ENCODE data around the gene B3GNT9. TPM values are rescaled to one million over a fixed set of nuclear protein-coding genes. Genes with fewer than 3 reads are reported as not detected.

Gene B3GNT9
- total and polyA plus RNA-seq, 11 donors, result 6.4 to 17.5 (median 11.9) TPM

DNA sequence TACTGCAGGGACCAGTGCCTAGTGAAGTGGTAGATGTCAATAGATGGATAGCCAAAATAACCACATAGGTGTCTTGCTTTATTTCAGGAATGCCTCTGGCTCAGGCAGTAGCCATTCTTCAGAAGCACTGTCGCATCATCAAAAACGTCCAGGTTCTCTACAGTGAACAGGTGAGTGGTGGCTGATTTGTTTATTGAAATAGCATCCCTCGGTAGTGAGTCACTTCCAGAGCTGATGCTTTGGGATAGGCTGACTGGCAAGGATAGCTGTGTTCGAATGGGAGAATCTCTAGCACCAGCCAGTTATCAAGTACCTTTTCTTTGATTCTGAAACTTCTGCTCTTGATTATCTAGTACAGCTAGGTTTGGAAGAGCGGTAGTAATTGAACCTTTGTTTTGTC lies 30.8 kb downstream of the B3GNT9 start:
- peaks cover 0 to 67% (median 50%) of the 10 kb centered on the region in 9 donors for H3K36me3 ChIP-seq
- WGBS, 4 donors, result 85 to 90% (median 87%) methylated on average over 5 of the region's 5 CpGs

DNA sequence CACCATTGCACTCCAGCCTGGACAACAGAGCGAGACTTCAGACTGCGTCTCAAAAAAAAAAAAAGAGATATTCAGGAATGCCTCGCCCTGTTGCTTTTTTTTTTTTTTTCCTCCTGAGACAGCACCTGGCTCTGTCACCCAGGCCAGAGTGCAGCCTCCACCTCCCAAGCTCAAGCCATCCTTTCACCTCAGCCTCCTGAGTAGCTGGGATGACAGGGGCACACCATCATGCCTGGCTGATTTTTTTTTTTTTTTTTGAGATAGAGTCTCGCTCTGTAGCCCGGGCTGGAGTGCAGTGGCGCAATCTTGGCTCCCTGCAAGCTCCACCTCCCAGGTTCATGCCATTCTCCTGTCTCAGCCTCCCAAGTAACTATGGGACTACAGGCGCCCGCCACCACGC lies 33.1 kb downstream of the B3GNT9 start:
- intact Hi-C loops (cut with DNase I), result loop anchor here in 2 of 10 donors (10.0 kb wide), 2 partner anchors 57 to 83 kb away; partner anchors contain the start of gene NOL3 (in 1 of the 2)
- Histone ChIP-seq H3K27me3 (no peaks in the 10 kb centered on the region), H3K27ac (no peak overlapping the region), H3K9me3 (no peaks in the 10 kb centered on the region), H3K36me3 (peaks cover 0 to 44% (median 32%) of the 10 kb centered on the region in 9 donors), H3K4me3 (no peak overlapping the region), H3K4me1 (peaks cover 0 to 37% (median 0%) of the 10 kb centered on the region in 12 donors)
- ATAC-seq (no peak), DNase-seq (no peak)
- no peak for TF ChIP-seq POLR2A (IDR thresholded peaks at IDR 0.05)
- TF ChIP-seq, protein P1, sequence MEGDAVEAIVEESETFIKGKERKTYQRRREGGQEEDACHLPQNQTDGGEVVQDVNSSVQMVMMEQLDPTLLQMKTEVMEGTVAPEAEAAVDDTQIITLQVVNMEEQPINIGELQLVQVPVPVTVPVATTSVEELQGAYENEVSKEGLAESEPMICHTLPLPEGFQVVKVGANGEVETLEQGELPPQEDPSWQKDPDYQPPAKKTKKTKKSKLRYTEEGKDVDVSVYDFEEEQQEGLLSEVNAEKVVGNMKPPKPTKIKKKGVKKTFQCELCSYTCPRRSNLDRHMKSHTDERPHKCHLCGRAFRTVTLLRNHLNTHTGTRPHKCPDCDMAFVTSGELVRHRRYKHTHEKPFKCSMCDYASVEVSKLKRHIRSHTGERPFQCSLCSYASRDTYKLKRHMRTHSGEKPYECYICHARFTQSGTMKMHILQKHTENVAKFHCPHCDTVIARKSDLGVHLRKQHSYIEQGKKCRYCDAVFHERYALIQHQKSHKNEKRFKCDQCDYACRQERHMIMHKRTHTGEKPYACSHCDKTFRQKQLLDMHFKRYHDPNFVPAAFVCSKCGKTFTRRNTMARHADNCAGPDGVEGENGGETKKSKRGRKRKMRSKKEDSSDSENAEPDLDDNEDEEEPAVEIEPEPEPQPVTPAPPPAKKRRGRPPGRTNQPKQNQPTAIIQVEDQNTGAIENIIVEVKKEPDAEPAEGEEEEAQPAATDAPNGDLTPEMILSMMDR (IDR thresholded peaks at IDR 0.05), result no peak
- 94 to 98% (median 96%) methylated on average over 9 of the region's 9 CpGs for WGBS, 4 donors

More for the DNA sequence above, 30.8 kb downstream of the B3GNT9 start:
- Histone ChIP-seq H3K4me3 (no peak overlapping the region), H3K9me3 (no peaks in the 10 kb centered on the region), H3K27me3 (no peaks in the 10 kb centered on the region), H3K27ac (no peak overlapping the region), H3K4me1 (peaks cover 0 to 26% (median 0%) of the 10 kb centered on the region in 12 donors)
- TF ChIP-seq, protein P1 (IDR thresholded peaks at IDR 0.05), result no peak
- TF ChIP-seq POLR2A (IDR thresholded peaks at IDR 0.05), result no peak
- intact Hi-C loops (cut with DNase I), result no loop called here
- DNase-seq (no peak), ATAC-seq (no peak)

DNA sequence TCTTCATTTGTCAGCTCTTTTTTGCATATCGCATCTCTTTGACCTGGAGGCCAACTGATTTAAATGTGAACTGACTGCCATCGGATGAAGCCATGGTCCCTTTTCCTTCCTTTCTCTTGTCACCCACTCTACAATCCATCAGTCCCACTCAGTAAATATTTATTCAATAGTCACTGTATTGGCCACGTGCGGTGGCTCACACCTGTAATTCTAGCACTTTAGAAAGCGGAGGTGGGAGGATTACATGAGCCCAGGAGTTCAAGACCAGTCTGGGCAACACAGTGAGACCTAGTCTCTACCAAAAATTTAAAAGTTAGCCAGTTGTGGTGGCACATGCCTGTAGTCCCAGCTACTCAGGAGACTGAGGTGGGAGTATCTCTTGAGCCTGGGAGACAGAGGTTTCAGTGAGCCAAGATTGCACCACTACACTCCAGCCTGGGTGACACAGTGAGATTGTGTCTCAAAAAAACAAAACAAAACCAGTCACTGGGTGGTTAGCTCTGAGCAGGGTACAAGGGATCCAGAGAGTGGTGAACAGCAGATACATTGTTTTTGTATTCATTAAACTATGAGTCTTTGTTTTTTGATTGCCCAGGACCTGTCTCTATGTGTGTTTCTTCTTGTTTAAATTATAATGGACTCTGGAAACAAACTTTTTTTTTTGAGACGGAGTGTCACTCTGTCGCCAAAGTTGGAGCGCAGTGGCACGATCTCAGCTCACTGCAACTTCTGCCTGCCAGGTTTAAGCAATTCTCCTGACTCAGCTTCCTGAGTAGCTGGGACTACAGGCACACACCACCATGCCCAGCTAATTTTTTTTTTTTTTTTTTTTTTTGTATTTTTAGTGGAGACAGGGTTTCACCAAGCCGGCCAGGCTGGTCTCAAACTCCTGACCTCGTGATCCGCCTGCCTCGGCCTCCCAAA lies 34.1 kb downstream of the B3GNT9 start:
- no peaks in the 10 kb centered on the region for H3K27me3 ChIP-seq
- 85 to 89% (median 88%) methylated on average over 13 of the region's 13 CpGs for WGBS, 4 donors
- H3K4me3 ChIP-seq, result no peak overlapping the region
- H3K9me3 ChIP-seq, result no peaks in the 10 kb centered on the region
- DNase-seq, result no peak
- no peak for ATAC-seq
- peaks cover 0 to 46% (median 5%) of the 10 kb centered on the region in 12 donors for H3K4me1 ChIP-seq
- intact Hi-C loops (cut with DNase I), result loop anchor here in 2 of 10 donors (10.0 kb wide), 2 partner anchors 58 to 82 kb away; partner anchors contain the start of gene NOL3 (in 1 of the 2)
- TF ChIP-seq POLR2A (IDR thresholded peaks at IDR 0.05), result no peak
- TF ChIP-seq, protein P1 (IDR thresholded peaks at IDR 0.05), result no peak
- peaks cover 0 to 40% (median 22%) of the 10 kb centered on the region in 9 donors for H3K36me3 ChIP-seq
- H3K27ac ChIP-seq, result no peak overlapping the region

DNA sequence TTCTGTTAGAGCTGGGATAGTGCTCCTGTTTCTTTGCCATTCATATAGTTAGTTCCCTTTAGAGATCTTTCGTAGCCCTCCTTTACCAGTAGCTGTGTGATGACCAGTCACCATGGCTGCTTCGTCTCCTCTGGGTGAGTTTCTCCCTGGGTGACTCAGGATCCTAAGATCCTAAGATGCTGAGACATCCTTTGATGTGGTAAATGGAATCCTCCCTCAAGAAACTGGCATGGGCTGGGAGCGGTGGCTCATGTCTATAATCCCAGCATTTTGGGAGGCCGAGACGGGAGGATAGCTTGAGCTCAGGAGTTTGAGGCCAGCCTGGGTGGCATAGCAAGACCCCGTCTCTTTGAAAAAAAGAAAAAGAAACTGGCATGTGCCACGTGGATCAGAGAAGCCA lies 35.2 kb downstream of the B3GNT9 start:
- Histone ChIP-seq H3K27me3 (no peaks in the 10 kb centered on the region), H3K27ac (no peak overlapping the region), H3K36me3 (peaks cover 0 to 30% (median 12%) of the 10 kb centered on the region in 9 donors), H3K9me3 (no peaks in the 10 kb centered on the region), H3K4me1 (peaks cover 0 to 56% (median 15%) of the 10 kb centered on the region in 12 donors), H3K4me3 (no peak overlapping the region)
- intact Hi-C loops (cut with DNase I), result loop anchor here in 2 of 10 donors (10.0 kb wide), 2 partner anchors 59 to 81 kb away; partner anchors contain the start of gene NOL3 (in 1 of the 2)
- TF ChIP-seq POLR2A (IDR thresholded peaks at IDR 0.05), result no peak
- TF ChIP-seq, protein P1 (IDR thresholded peaks at IDR 0.05), result no peak
- no peak for DNase-seq
- no peak for ATAC-seq
- 86 to 95% (median 87%) methylated on average over 7 of the region's 7 CpGs for WGBS, 4 donors

All from heart left ventricle (tissue), 16 donors.